H9 (cell line): ENCODE measurements around the gene FRAT2. TPM values are rescaled to one million over a fixed set of nuclear protein-coding genes. Genes with fewer than 3 reads are reported as not detected.

Experiments
- DNase-seq: peaks from one replicate; pipeline ENCODE4 v3.0.0-alpha.2; 2017
- H2AFZ ChIP-seq: one replicate; pipeline ENCODE4 v1.6.1; 2013; ENCODE audit warnings: mild to moderate bottlenecking, low read length, control low read depth, moderate library complexity
- H2AK5ac ChIP-seq: 2 replicates; pipeline ENCODE4 v1.6.1; 2013; ENCODE audit warnings: low read length, control low read depth, mixed read lengths; ENCODE audit not compliant: insufficient read length
- H2BK120ac ChIP-seq: one replicate; pipeline ENCODE4 v1.6.1; 2013; ENCODE audit warnings: low read depth, mild to moderate bottlenecking, low read length, control low read depth, inconsistent platforms; ENCODE audit not compliant: poor library complexity, severe bottlenecking
- H2BK12ac ChIP-seq: 2 replicates; pipeline ENCODE4 v1.6.1; 2013; ENCODE audit warnings: low read length, control low read depth, mixed read lengths, low read depth; ENCODE audit not compliant: insufficient read length
- H2BK15ac ChIP-seq: 2 replicates; pipeline ENCODE4 v1.6.1; 2013; ENCODE audit warnings: low read depth, low read length, control low read depth
- H2BK20ac ChIP-seq: one replicate; pipeline ENCODE4 v1.6.1; 2013; ENCODE audit warnings: low read depth, mild to moderate bottlenecking, low read length, control low read depth, inconsistent platforms; ENCODE audit not compliant: poor library complexity, severe bottlenecking
- H2BK5ac ChIP-seq: 2 replicates; pipeline ENCODE4 v1.6.1; 2013; ENCODE audit warnings: low read length, control low read depth, mixed read lengths; ENCODE audit not compliant: insufficient read length
- H3K14ac ChIP-seq: 2 replicates; pipeline ENCODE4 v1.6.1; 2013; ENCODE audit warnings: low read length, control low read depth; ENCODE audit not compliant: insufficient read depth
- H3K18ac ChIP-seq: 2 replicates; pipeline ENCODE4 v1.6.1; 2013; ENCODE audit warnings: low read depth, mild to moderate bottlenecking, mixed read lengths, low read length, control low read depth; ENCODE audit not compliant: insufficient read length
- H3K23ac ChIP-seq: 2 replicates; pipeline ENCODE4 v1.6.1; 2013; ENCODE audit warnings: low read length, control low read depth, mixed read lengths, low read depth; ENCODE audit not compliant: insufficient read length
- H3K23me2 ChIP-seq: 2 replicates; pipeline ENCODE4 v1.6.1; 2013; ENCODE audit warnings: low read depth, mild to moderate bottlenecking, mixed read lengths, low read length, control low read depth; ENCODE audit not compliant: insufficient read length, poor library complexity, severe bottlenecking
- H3K27ac ChIP-seq: 2 replicates; pipeline ENCODE4 v1.5.1; 2013; ENCODE audit warnings: low read length, control low read depth, mixed read lengths, low read depth; ENCODE audit not compliant: insufficient read length
- H3K27me3 ChIP-seq: 2 replicates; pipeline ENCODE4 v1.6.1; 2013; ENCODE audit warnings: low read length, control low read depth, inconsistent platforms; ENCODE audit not compliant: insufficient read depth
- H3K4ac ChIP-seq: 2 replicates; pipeline ENCODE4 v1.6.1; 2013; ENCODE audit warnings: low read depth, mild to moderate bottlenecking, control low read depth, inconsistent platforms, low read length, moderate library complexity
- H3K4me1 ChIP-seq: 2 replicates; pipeline ENCODE4 v1.6.1; 2013; ENCODE audit warnings: low read length, control low read depth, inconsistent platforms; ENCODE audit not compliant: insufficient read depth
- H3K4me2 ChIP-seq: 2 replicates; pipeline ENCODE4 v1.6.1; 2013; ENCODE audit warnings: low read length, control low read depth, mixed read lengths; ENCODE audit not compliant: insufficient read length, insufficient read depth
- H3K56ac ChIP-seq: 2 replicates; pipeline ENCODE4 v1.6.1; 2013; ENCODE audit warnings: low read depth, mild to moderate bottlenecking, mixed read lengths, low read length, control low read depth; ENCODE audit not compliant: insufficient read length
- H3K79me1 ChIP-seq: 2 replicates; pipeline ENCODE4 v1.6.1; 2013; ENCODE audit warnings: low read depth, mild to moderate bottlenecking, moderate library complexity, low read length, control low read depth, inconsistent platforms; ENCODE audit not compliant: insufficient read depth, poor library complexity, severe bottlenecking
- H3K79me2 ChIP-seq: 2 replicates; pipeline ENCODE4 v1.6.1; 2013; ENCODE audit warnings: low read length, control low read depth, inconsistent platforms; ENCODE audit not compliant: insufficient read depth
- H3K9ac ChIP-seq: 2 replicates; pipeline ENCODE4 v1.6.1; 2013; ENCODE audit warnings: low read length, control low read depth, mixed read lengths; ENCODE audit not compliant: insufficient read length; ENCODE audit errors: extremely low read depth
- H3K9me3 ChIP-seq: one replicate; pipeline ENCODE4 v1.6.1; 2013; ENCODE audit warnings: low read depth, low read length, inconsistent platforms; ENCODE audit not compliant: control insufficient read depth
- H3T11ph ChIP-seq: one replicate; pipeline ENCODE4 v1.6.1; 2013; ENCODE audit warnings: mild to moderate bottlenecking, low read length, control low read depth, inconsistent platforms
- H4K20me1 ChIP-seq: one replicate; pipeline ENCODE4 v1.6.1; 2013; ENCODE audit not compliant: control insufficient read depth, insufficient read length, insufficient read depth
- H4K5ac ChIP-seq: 2 replicates; pipeline ENCODE4 v1.6.1; 2013; ENCODE audit warnings: low read depth, mild to moderate bottlenecking, mixed read lengths, low read length, control low read depth; ENCODE audit not compliant: insufficient read length
- H4K8ac ChIP-seq: replicated peaks from 2 replicates; pipeline ENCODE4 v1.6.1; 2013; ENCODE audit warnings: low read length, control low read depth, mixed read lengths, low read depth; ENCODE audit not compliant: insufficient read length
- H4K91ac ChIP-seq: 2 replicates; pipeline ENCODE4 v1.6.1; 2013; ENCODE audit warnings: low read depth, mild to moderate bottlenecking, moderate library complexity, mixed read lengths, low read length, control low read depth; ENCODE audit not compliant: insufficient read length
- H3K27ac Mint-ChIP-seq, 3 experiments: 2 replicates in 2 of 3; 3 replicates in 1 of 3; pipeline ENCODE4 v1.8.0; 2020 to 2021; ENCODE audit warnings: mixed read lengths in 3 of 3, mild to moderate bottlenecking in 1 of 3, moderate library complexity in 1 of 3
- H3K27me3 Mint-ChIP-seq: 2 replicates; pipeline ENCODE4 v1.8.0; 2021; ENCODE audit warnings: low read depth, mild to moderate bottlenecking, moderate library complexity, mixed read lengths
- H3K36me3 Mint-ChIP-seq, 3 experiments: 2 replicates in 2 of 3; 3 replicates in 1 of 3; pipeline ENCODE4 v1.8.0; 2020 to 2021; ENCODE audit warnings: low read depth in 3 of 3, mixed read lengths in 3 of 3; ENCODE audit not compliant: insufficient read depth in 1 of 3
- H3K4me1 Mint-ChIP-seq, 2 experiments: 2 replicates each; pipeline ENCODE4 v1.8.0; 2020; ENCODE audit warnings: mixed read lengths in 2 of 2
- H3K4me3 Mint-ChIP-seq, 2 experiments: 2 replicates in 1 of 2; 3 replicates in 1 of 2; pipeline ENCODE4 v1.8.0; 2020 to 2021; ENCODE audit warnings: mild to moderate bottlenecking in 2 of 2, mixed read lengths in 2 of 2, moderate library complexity in 1 of 2
- H3K9me3 Mint-ChIP-seq, 2 experiments: 2 replicates in 1 of 2; 3 replicates in 1 of 2; pipeline ENCODE4 v1.8.0; 2020; ENCODE audit warnings: mild to moderate bottlenecking in 2 of 2, mixed read lengths in 2 of 2, moderate library complexity in 1 of 2
- CTCF ChIP-seq: fragments of 200-600 bp; sonication (generic); conservative IDR thresholded peaks from 3 replicates; pipeline ENCODE4 v1.8.0; 2021; ENCODE audit warnings: antibody characterized with exemption, mild to moderate bottlenecking
- WGBS: extraction: QIAGEN DNeasy Blood & Tissue Kit; methylation state at CpG from one replicate; pipeline ENCODE4 v1.1.7; 2013; ENCODE audit warnings: missing lambda C conversion rate, low lambda C conversion rate, mixed read lengths; ENCODE audit not compliant: insufficient read length; ENCODE audit errors: extremely low coverage; 5-methylcytosine and 5-hydroxymethylcytosine counted together
- total RNA-seq: library from RNA; stranded (reverse); gene quantifications from 2 replicates; pipeline ENCODE4 v1.2.1, GENCODE V29; 2021

FRAT2 gene
- total RNA-seq, 1 experiment from 2014 or later = 129 TPM

- H3K56ac ChIP-seq = no peak overlapping the region
- H3K4ac ChIP-seq = no peak overlapping the region
- H3K23ac ChIP-seq = no peak overlapping the region
- H3K27ac ChIP-seq = no peak overlapping the region
- H2BK20ac ChIP-seq = no peak overlapping the region
- H3K36me3 Mint-ChIP-seq = no peaks in the 10 kb centered on the region
- no peaks in the 10 kb centered on the region; the same call in 1 of the 2 replicates for H3K27me3 Mint-ChIP-seq
- H3K14ac ChIP-seq = no peak overlapping the region; the same call in 1 of the 2 replicates
- no peak overlapping the region for H3K4me3 Mint-ChIP-seq
- H3K79me2 ChIP-seq = no peaks in the 10 kb centered on the region
- H4K8ac ChIP-seq = no peak overlapping the region
- no peak overlapping the region for H2BK12ac ChIP-seq
- no peaks in the 10 kb centered on the region for H4K20me1 ChIP-seq
- WGBS = no CpG with 5 or more reads among the region's 11 CpGs
- no peaks in the 10 kb centered on the region for H3K9me3 Mint-ChIP-seq
- H3K9me3 ChIP-seq = no peaks in the 10 kb centered on the region
- no peak overlapping the region for H4K91ac ChIP-seq
- H3K23me2 ChIP-seq = no peaks in the 10 kb centered on the region
- H2BK120ac ChIP-seq = no peak overlapping the region
- no peaks in the 10 kb centered on the region for H3K4me1 ChIP-seq
- H3T11ph ChIP-seq = no peak overlapping the region
- H2BK5ac ChIP-seq = no peak overlapping the region
- H3K4me2 ChIP-seq = no peak overlapping the region
- peak overlapping the region in 1 of 3 experiments; percentile 10; a peak in 1 of 7 replicates for H3K27ac Mint-ChIP-seq
- no peak for DNase-seq
- H3K18ac ChIP-seq = no peak overlapping the region
- no peak overlapping the region for H2AK5ac ChIP-seq
- no peak overlapping the region for H2BK15ac ChIP-seq
- H3K4me1 Mint-ChIP-seq = peaks cover 0 to 5% of the 10 kb centered on the region in 2 experiments; a peak in 1 of 4 replicates
- H3K27me3 ChIP-seq = no peaks in the 10 kb centered on the region
- H3K9ac ChIP-seq = no peak overlapping the region
- TF ChIP-seq CTCF = no peak
- no peaks in the 10 kb centered on the region for H3K79me1 ChIP-seq
- H4K5ac ChIP-seq = no peak overlapping the region
- H2AFZ ChIP-seq = no peak overlapping the region
Observed at GRCh38 chr10:97302088-97302791, 32.3 kb downstream of the FRAT2 start.
